Fibroblast of the conjunctiva (primary cell): ENCODE measurements around the gene SLMAP.
"Not testable (repeated sequence)": the region's sequence is repeated elsewhere in the genome, so short reads cannot be mapped to it uniquely, and the experiment has no call there.

Experiments
- DNase-seq: peaks from one replicate; pipeline ENCODE4 v3.0.0-alpha.2; 2010; ENCODE audit warnings: low read depth

The SLMAP gene

GRCh38 chr3:57826952-57827723 is 71.0 kb downstream of the SLMAP start:
- no peak for DNase-seq

DNA sequence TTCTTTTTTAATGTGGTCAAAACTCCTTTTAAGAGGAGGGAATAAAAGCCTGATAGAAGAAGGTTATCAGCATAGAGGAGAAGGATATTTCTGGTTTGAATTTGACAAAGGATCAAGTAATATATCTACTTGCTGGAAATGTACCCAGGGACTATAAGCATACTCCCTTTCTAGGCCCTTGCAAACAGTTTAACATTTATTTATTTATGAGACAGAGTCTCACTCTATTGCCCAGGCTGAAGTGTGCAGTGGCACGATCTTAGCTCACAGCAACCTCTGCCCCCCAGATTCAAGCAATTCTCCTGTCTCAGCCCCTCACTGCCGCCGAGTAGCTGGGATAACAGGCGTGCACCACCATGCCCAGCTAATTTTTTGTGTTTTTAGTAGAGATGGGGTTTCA is 71.6 kb downstream of the SLMAP start:
- DNase-seq = no peak

DNA sequence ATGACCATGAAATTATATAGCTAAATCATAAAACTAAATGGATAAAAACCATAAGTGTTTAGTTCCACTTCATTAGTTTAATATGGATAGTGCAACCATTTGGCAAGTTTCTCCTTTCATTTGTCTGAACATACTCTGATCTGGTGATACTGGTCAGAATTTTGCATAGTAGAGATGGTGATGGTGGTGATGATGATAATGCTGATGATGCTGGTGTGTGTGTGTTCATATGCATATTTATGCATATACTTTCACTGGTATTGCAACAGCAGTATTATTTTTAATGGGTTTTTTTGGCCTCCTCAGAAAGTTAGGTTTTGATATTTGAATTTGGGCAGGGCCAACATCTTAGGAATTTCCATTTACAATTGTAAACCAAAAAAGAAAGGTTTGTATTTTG is 76.4 kb downstream of the SLMAP start:
- DNase-seq = no peak

- no peak for DNase-seq
Measured at GRCh38 chr3:57832900-57833313, 76.8 kb downstream of the SLMAP start.

GRCh38 chr3:57833763-57834162 is 77.7 kb downstream of the SLMAP start:
- no peak for DNase-seq

- DNase-seq = no peak
Measured at GRCh38 chr3:57837686-57838085, 81.6 kb downstream of the SLMAP start.

DNA sequence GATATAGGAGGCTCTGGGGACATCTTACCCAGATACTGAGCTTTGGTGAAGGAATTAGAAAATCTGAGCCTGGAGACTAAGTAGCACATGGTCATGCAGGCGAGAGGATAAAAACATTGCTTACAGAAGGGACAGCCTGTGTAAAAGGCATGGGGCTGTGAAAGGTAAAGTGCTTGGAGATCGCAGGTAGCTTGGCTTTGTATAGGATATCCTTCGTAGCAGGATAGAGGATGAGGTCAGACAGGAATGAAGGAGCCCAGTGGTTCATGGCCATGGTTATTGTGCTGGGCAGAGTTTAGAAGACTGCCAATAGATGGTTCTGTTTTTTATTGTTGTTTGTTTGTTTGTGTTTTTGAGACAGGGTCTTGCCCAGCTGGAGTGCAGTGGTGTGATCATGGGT is 82.5 kb downstream of the SLMAP start:
- DNase-seq = no peak

DNA sequence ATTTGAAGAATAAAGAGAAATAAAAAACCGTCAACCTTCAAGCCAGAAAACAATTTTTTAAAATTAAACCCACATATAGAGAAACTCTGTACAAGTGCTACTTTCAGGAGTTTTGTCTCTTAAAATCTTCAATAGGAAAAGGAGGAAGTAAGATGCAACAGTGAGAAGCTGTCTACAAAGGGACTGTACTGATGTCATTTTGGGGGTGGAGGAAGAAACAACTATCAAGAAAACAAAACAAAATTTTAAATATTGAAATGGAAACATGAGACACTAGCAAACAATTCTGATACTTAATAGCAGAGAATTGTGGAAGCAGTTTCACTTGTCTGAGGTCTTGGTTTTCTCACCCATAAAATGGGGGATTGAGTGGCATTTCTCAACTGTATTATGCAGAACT is 84.4 kb downstream of the SLMAP start:
- no peak for DNase-seq

DNA sequence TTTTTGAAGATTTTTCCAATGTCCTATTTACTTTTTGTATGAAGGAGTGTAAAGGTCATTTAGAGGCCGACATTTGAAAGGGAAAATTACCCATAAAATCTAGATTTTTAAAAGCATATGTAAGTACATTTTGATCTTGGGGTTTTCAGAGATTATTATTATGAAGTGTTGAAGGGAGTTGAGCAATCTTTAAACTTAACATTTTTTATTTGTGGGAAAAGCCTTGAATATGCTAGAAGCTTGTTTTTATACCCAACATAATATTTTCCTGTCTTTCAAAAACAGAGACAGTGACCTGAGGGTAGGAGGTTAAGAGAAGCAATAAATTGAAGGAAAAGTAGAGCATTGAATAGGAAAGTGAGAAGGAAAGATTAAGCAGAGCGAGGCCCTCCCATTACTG is 85.7 kb downstream of the SLMAP start:
- no peak for DNase-seq

DNA sequence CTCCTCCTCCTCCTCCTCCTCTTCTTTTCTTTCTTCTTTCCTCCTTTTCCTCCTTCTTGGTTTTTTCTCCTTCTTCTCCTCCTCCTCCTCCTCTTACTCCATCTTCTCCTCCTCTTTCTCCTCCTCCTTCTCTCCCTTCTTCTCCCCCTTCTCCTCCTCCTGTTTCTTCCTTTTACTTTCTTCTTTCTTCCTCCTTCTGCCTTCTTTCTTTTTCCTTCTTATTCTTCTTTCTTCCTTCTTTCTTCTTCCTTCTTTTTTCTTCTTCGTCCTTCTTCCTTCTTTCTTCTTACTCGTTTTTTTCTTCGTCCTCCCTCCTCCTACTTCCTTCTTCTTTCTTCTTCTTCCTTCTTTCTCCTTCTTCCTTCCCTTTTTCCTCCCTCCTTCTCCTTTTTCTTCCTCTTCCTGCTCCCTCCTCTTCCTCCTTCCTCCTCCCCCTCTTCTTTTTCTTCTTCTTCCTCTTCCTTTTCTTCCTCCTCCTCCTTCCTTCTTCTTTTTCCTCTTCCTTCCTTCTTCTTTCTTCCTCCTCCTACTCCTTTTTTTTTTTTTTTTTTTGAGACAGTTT is 92.1 kb downstream of the SLMAP start:
- DNase-seq = no peak

DNA sequence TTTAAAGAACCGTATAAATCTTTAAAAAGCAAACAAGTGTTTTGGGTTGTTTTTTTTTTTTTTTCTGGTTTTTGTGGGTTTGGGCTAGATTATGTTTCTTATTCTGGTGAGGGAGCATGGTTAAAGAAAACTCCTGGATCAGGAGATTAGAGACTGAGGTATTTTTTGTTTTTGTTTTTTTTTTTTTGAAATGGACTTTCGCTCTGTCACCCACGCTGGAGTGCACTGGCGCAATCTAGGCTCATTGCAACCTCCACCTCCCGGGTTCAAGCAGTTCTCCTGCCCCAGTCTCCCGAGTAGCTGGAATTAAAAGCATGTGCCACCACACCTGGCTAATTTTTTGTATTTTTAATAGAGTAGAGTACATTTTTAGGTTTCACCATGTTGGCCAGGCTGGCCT is 95.2 kb downstream of the SLMAP start:
- no peak for DNase-seq

DNA sequence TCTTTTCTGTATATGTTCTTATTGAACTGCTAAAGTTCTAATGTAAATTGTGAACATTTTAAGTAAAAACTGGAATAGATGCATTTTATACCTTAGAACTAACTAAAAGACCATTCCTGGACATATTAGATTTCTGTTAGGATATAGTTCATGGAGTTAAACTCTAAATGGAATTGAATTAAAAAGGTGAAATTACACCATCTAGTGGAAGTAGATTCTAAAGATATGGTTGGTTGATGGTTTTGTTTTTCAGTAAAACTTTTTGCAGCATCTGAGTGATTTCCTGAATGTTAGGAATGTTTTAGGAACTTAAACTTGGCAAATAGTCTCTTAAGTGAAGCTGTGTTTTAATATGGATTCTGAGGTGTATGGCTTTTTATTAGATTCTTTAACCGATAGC is 96.8 kb downstream of the SLMAP start:
- no peak for DNase-seq

GRCh38 chr3:57855281-57855680 is 99.2 kb downstream of the SLMAP start:
- no peak for DNase-seq

DNA sequence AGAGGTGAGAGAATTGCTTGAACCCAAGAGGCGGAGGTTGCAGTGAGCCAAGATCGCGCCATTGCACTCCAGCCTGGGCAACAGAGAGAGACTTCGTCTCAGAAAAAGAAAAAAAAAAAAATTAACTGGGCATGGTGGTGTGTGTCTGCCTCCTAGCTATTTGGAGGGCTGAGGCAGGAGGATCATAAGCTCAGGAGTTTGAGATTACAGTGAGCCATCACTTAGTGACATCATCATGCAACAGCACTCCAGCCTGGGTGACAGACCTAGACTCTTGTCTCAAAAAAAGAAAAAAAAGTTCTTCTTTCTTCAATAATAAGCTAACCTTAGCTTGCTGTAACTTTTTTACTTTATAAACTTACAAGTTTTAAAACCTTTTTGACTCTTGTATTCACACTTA is 99.8 kb downstream of the SLMAP start:
- DNase-seq = no peak

- DNase-seq = no peak
Measured at GRCh38 chr3:57856675-57857074, 100.6 kb downstream of the SLMAP start.

DNA sequence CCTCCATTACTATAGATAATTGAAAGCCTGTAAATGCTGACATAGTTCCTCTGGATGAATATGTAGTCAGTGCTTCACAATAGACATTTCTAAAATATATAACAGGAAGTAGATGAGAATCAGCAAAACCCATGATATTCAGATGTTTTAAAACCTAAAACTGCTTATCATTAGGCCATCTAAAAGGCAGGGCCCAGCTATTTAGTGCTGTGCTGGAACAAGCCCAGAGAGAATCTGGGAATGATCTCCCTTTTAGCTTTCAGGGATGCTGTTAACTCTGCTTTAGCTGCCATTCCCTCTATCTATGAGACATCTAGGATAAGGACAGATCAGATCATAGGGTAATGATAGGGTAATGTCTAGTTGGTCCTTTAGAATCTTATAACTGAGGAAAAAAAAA is 106.8 kb downstream of the SLMAP start:
- no peak for DNase-seq

DNA sequence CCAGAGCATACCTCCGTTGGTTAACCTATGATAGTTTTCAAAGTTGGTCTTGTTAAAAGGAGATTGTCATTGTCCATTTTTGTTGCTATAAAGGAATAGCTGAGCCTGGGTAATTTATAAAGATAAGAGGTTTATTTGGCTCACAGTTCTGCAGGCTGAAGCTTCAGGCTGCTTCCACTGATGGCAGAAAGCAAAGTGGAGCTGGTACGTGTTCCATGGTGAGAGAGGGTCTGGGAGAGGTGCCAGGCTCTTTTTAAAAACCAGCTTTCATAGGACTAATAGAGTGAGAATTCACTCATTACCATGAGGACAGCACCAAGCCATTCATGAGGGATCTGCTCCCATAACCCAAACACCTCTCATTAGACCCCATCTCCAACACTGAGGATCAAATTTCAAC is 107.3 kb downstream of the SLMAP start:
- DNase-seq = no peak

GRCh38 chr3:57864853-57865252 is 108.7 kb downstream of the SLMAP start:
- DNase-seq = peak; percentile 16

- not testable (repeated sequence) for DNase-seq
Measured at GRCh38 chr3:57869110-57869509, 113.0 kb downstream of the SLMAP start.

DNA sequence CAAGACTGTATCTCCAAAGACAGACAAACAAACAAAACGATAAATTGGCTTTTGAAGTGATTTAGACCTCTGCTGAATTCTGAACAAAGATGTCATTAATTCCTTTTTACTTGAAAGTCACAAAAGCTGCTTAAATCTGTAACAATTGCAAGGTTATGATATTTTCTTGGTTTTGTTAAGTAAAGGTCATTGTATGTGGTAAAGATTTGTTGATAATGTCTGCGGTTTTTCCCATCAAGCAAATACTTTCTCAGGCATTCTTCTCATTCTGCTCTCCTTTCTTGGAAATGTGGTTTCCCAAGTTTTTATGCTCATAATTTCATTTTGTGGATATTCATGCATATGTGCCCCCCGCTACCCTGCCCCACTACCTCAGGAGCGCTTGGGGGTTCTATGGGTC is 116.5 kb downstream of the SLMAP start:
- no peak for DNase-seq

DNA sequence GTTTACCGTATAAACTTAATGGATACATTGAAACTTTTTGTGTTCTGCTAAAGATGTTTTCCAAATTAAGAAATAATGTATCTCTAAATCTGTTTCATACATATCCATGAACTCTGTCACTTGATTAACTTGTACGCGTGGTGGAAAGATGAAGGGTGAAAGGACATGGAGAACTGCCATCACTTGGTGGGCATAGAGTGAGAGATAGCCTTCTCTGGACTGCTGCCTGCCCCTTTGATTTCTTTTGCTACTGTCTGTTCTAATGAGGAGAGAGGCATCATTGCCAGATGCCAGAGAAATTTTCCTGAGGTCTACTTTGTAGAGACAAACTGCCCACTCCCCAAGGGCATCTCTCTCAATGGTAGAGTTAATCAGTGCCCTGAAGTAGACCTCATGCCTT is 120.5 kb downstream of the SLMAP start:
- no peak for DNase-seq

- peak; percentile 42 for DNase-seq
Measured at GRCh38 chr3:57877116-57877515, 121.0 kb downstream of the SLMAP start.

GRCh38 chr3:57884436-57884835 is 128.3 kb downstream of the SLMAP start:
- DNase-seq = not testable (repeated sequence)

GRCh38 chr3:57889807-57890206 is 133.7 kb downstream of the SLMAP start:
- DNase-seq = no peak
